ENCODE measurements around the gene GCKR.

The GCKR gene

GRCh38 chr2:27518782-27519113, 22.1 kb downstream of the GCKR start:
- H3K36me3 ChIP-seq (ENCODE audit: control insufficient read depth in 2 of 2, insufficient read depth in 1 of 2, low read length in 2 of 2): no peaks in the 10 kb centered on the region
- no peak overlapping the region for H3K4me3 ChIP-seq (ENCODE audit: low read depth, low read length)
- no peak overlapping the region for H3K27ac ChIP-seq (ENCODE audit: extremely low read depth, low read depth, low read length)
- H3K4me1 ChIP-seq (ENCODE audit: control insufficient read depth, insufficient read depth, low read length): no peaks in the 10 kb centered on the region
- H3K9me3 ChIP-seq (ENCODE audit: control insufficient read depth, insufficient read depth, low read depth, low read length): no peaks in the 10 kb centered on the region
- ChIA-PET CTCF (no interaction called here), POLR2A (interaction anchor here (1.2 kb wide), 1 partner anchor 9 kb away, joined by 3 read pairs; no protein-coding TSS in a partner anchor)
- TF ChIP-seq ZNF37A (tag by site-specific recombination; IDR thresholded peaks at IDR 0.05): no peak
- TF ChIP-seq ZNF239 (tag by site-specific recombination; IDR thresholded peaks at IDR 0.05): no peak
- TF ChIP-seq ZNF10 (tag by site-specific recombination; IDR thresholded peaks at IDR 0.05): no peak
- TF ChIP-seq ZSCAN5A (tag by site-specific recombination; IDR thresholded peaks at IDR 0.05): no peak
- TF ChIP-seq, protein P1, sequence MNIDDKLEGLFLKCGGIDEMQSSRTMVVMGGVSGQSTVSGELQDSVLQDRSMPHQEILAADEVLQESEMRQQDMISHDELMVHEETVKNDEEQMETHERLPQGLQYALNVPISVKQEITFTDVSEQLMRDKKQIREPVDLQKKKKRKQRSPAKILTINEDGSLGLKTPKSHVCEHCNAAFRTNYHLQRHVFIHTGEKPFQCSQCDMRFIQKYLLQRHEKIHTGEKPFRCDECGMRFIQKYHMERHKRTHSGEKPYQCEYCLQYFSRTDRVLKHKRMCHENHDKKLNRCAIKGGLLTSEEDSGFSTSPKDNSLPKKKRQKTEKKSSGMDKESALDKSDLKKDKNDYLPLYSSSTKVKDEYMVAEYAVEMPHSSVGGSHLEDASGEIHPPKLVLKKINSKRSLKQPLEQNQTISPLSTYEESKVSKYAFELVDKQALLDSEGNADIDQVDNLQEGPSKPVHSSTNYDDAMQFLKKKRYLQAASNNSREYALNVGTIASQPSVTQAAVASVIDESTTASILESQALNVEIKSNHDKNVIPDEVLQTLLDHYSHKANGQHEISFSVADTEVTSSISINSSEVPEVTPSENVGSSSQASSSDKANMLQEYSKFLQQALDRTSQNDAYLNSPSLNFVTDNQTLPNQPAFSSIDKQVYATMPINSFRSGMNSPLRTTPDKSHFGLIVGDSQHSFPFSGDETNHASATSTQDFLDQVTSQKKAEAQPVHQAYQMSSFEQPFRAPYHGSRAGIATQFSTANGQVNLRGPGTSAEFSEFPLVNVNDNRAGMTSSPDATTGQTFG (tag by site-specific recombination; IDR thresholded peaks at IDR 0.05; ENCODE audit: borderline replicate concordance): no peak
- no peak for TF ChIP-seq ZNF473 (tag by site-specific recombination; IDR thresholded peaks at IDR 0.05)
- TF ChIP-seq ZNF501 (tag by site-specific recombination; IDR thresholded peaks at IDR 0.05): no peak
- no peak for TF ChIP-seq ZNF311 (tag by site-specific recombination; IDR thresholded peaks at IDR 0.05; ENCODE audit: borderline replicate concordance)
- TF ChIP-seq ZNF677 (tag by site-specific recombination; IDR thresholded peaks at IDR 0.05): no peak
- no peak for TF ChIP-seq ZEB2 (tag by site-specific recombination; IDR thresholded peaks at IDR 0.05)
- TF ChIP-seq, protein P2, sequence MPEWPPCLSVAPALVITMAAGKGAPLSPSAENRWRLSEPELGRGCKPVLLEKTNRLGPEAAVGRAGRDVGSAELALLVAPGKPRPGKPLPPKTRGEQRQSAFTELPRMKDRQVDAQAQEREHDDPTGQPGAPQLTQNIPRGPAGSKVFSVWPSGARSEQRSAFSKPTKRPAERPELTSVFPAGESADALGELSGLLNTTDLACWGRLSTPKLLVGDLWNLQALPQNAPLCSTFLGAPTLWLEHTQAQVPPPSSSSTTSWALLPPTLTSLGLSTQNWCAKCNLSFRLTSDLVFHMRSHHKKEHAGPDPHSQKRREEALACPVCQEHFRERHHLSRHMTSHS (tag by site-specific recombination; IDR thresholded peaks at IDR 0.05): no peak
- TF ChIP-seq ZNF404 (tag by site-specific recombination; IDR thresholded peaks at IDR 0.05): no peak
- no peak for TF ChIP-seq ZXDB (tag by site-specific recombination; IDR thresholded peaks at IDR 0.05)
- TF ChIP-seq ZNF621 (tag by site-specific recombination; IDR thresholded peaks at IDR 0.05): no peak

GRCh38 chr2:27520316-27520715, 23.7 kb downstream of the GCKR start:
- no peaks in the 10 kb centered on the region for H3K36me3 ChIP-seq (ENCODE audit: control insufficient read depth in 2 of 2, insufficient read depth in 1 of 2, low read length in 2 of 2)
- no peak overlapping the region for H3K27ac ChIP-seq (ENCODE audit: extremely low read depth, low read depth, low read length)
- ChIA-PET POLR2A (no interaction called here), CTCF (no interaction called here)
- no peaks in the 10 kb centered on the region for H3K4me1 ChIP-seq (ENCODE audit: control insufficient read depth, insufficient read depth, low read length)
- H3K9me3 ChIP-seq (ENCODE audit: control insufficient read depth, insufficient read depth, low read depth, low read length): no peaks in the 10 kb centered on the region
- H3K4me3 ChIP-seq (ENCODE audit: low read depth, low read length): no peak overlapping the region
- TF ChIP-seq INSM2 (tag by site-specific recombination; IDR thresholded peaks at IDR 0.05) (no peak), HIC1 (tag by site-specific recombination; IDR thresholded peaks at IDR 0.05) (no peak), AEBP2 (tag by site-specific recombination; IDR thresholded peaks at IDR 0.05; ENCODE audit: borderline replicate concordance) (no peak), ZNF37A (tag by site-specific recombination; IDR thresholded peaks at IDR 0.05) (no peak), ZNF530 (tag by site-specific recombination; IDR thresholded peaks at IDR 0.05; ENCODE audit: low read depth) (no peak), ZBTB49 (tag by site-specific recombination; IDR thresholded peaks at IDR 0.05; ENCODE audit: low read depth) (no peak), ZNF398 (tag by site-specific recombination; IDR thresholded peaks at IDR 0.05) (no peak), ZNF211 (tag by site-specific recombination; IDR thresholded peaks at IDR 0.05; ENCODE audit: low read depth) (no peak)

Measured in HEK293 (cell line).